Endothelial cell (in vitro differentiated cells): ENCODE data around the gene RPS29. TPM values are rescaled to one million over a fixed set of nuclear protein-coding genes. Genes with fewer than 3 reads are reported as not detected.
"Not testable (repeated sequence)": the region's sequence is repeated elsewhere in the genome, so short reads cannot be mapped to it uniquely, and the experiment has no call there.

Experiments used
- DNase-seq: peaks from one replicate; pipeline ENCODE4 v3.0.0; 2021; ENCODE audit warnings: low spot score
- H3K27ac Mint-ChIP-seq: one replicate; pipeline ENCODE4 v1.8.0; 2021; ENCODE audit warnings: mixed read lengths, inconsistent platforms; ENCODE audit not compliant: unreplicated experiment
- H3K27me3 Mint-ChIP-seq: one replicate; pipeline ENCODE4 v1.8.0; 2021; ENCODE audit warnings: mild to moderate bottlenecking, moderate library complexity, mixed read lengths, inconsistent platforms; ENCODE audit not compliant: unreplicated experiment
- H3K36me3 Mint-ChIP-seq: one replicate; pipeline ENCODE4 v1.8.0; 2021; ENCODE audit warnings: mild to moderate bottlenecking, low read depth, mixed read lengths, inconsistent platforms; ENCODE audit not compliant: unreplicated experiment
- H3K4me1 Mint-ChIP-seq: one replicate; pipeline ENCODE4 v1.8.0; 2021; ENCODE audit warnings: mild to moderate bottlenecking, mixed read lengths, inconsistent platforms; ENCODE audit not compliant: unreplicated experiment
- H3K4me3 Mint-ChIP-seq: one replicate; pipeline ENCODE4 v1.8.0; 2021; ENCODE audit warnings: mild to moderate bottlenecking, mixed read lengths, inconsistent platforms; ENCODE audit not compliant: unreplicated experiment
- H3K9me3 Mint-ChIP-seq: one replicate; pipeline ENCODE4 v1.8.0; 2021; ENCODE audit warnings: mixed read lengths, inconsistent platforms; ENCODE audit not compliant: unreplicated experiment
- CTCF ChIP-seq: fragments of 200-600 bp; sonication (generic); IDR thresholded peaks from one replicate; pipeline ENCODE4 v1.5.0; 2021; ENCODE audit warnings: antibody characterized with exemption; ENCODE audit not compliant: unreplicated experiment
- total RNA-seq: library from RNA; stranded (reverse); fragmentation: NEBNext Ultra II Directional; extraction: Animal tissue kit (Norgen Biotek cat#: 25700); gene quantifications from one replicate; pipeline ENCODE4 v1.2.1, GENCODE V29; 2021; ENCODE audit not compliant: unreplicated experiment

The RPS29 gene
- total RNA-seq, 1 donor from 2014 or later: 2,246 TPM

GRCh38 chr14:49619730-49620129 is 33.5 kb upstream of the RPS29 start:
- no peak for TF ChIP-seq CTCF
- DNase-seq: no peak
- H3K4me3 Mint-ChIP-seq: peak overlapping the region; percentile 98
- H3K27ac Mint-ChIP-seq: peak overlapping the region; percentile 98
- no peaks in the 10 kb centered on the region for H3K9me3 Mint-ChIP-seq
- H3K36me3 Mint-ChIP-seq: peaks cover 17% of the 10 kb centered on the region
- H3K4me1 Mint-ChIP-seq: peaks cover 20% of the 10 kb centered on the region
- peaks cover 22% of the 10 kb centered on the region for H3K27me3 Mint-ChIP-seq

GRCh38 chr14:49619273-49619672 is 33.1 kb upstream of the RPS29 start:
- Mint-ChIP-seq H3K27me3 (peaks cover 22% of the 10 kb centered on the region), H3K27ac (peak overlapping the region; percentile 98), H3K4me3 (peak overlapping the region; percentile 98), H3K36me3 (peaks cover 17% of the 10 kb centered on the region), H3K4me1 (peaks cover 20% of the 10 kb centered on the region)
- H3K9me3 Mint-ChIP-seq, DNase-seq: not testable (repeated sequence)

DNA sequence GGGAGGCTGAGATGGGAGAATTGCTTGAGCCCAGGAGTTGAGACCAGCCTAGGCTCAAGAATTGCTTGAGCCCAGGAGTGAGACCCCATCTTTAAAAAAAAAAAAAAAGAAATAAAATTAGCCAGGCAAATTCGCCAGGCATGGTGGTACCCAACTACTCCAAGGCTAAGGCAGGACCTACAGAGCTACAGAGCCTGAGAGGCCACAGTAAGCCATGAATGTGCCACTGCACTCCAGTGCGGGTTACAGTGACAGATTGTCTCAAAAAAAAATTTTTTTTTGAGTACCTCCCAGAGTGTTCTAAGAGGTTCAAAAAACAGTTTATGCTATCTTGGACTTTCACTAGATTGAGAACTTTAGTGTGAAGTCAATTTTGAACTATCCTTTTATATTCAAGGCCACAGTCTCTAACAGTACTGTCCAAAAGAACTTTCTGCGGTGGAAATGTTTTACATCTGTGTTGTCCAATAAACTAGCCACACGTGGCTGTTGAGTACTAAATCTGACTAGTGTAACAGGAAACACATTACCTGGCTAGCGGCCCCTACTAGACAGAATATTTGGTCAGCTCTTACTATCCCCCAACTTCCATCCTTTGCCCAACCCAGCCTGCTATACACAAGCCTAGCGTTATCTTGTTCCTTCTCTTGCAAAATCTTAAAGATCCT is 31.8 kb upstream of the RPS29 start:
- Mint-ChIP-seq H3K9me3 (no peaks in the 10 kb centered on the region), H3K36me3 (peaks cover 17% of the 10 kb centered on the region), H3K4me3 (peak overlapping the region; percentile 21), H3K4me1 (peaks cover 20% of the 10 kb centered on the region), H3K27ac (no peak overlapping the region), H3K27me3 (peaks cover 22% of the 10 kb centered on the region)
- DNase-seq: no peak
- no peak for TF ChIP-seq CTCF

DNA sequence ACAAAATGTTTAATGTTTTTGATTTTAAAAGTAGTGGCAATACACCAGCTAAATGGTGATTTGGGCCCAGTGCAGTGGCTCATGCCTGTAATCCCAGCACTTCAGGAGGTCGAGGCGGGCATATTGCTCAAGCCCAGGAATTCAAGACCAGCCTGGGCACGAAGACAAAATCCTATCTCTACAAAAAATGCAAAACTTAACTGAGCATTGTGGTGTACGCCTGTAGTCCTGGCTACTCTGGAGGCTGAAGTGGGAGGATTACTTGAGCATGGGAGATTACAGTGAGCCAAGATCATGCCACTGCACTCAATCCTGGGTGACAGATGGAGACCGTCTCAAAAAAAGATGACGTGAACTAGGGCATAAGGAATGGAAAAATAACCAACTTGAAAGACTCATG is 29.6 kb upstream of the RPS29 start:
- H3K36me3 Mint-ChIP-seq: peaks cover 9% of the 10 kb centered on the region
- H3K27ac Mint-ChIP-seq: no peak overlapping the region
- DNase-seq: no peak
- peaks cover 9% of the 10 kb centered on the region for H3K4me1 Mint-ChIP-seq
- H3K4me3 Mint-ChIP-seq: no peak overlapping the region
- TF ChIP-seq CTCF: no peak
- peaks cover 14% of the 10 kb centered on the region for H3K27me3 Mint-ChIP-seq
- H3K9me3 Mint-ChIP-seq: no peaks in the 10 kb centered on the region

DNA sequence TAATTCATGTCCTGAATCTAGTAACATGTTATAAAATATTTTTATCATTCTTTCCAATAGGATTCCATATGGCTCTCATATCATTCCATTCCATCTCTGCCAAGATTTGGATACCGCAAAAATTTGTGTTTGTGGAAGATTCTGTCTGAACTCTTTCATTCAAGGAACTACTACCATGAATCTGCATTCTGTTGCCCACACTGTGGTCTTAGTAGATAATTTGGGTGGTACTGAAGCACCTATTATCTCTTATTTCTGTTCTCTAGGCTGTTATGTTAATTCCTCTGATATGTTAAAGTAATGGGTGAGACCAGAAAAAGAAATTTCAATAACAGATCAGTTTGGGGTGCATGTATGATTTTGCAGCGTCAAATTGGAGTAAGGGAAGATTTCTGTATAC is 28.0 kb upstream of the RPS29 start:
- TF ChIP-seq CTCF: no peak
- peaks cover 9% of the 10 kb centered on the region for H3K36me3 Mint-ChIP-seq
- no peak for DNase-seq
- no peaks in the 10 kb centered on the region for H3K9me3 Mint-ChIP-seq
- no peak overlapping the region for H3K4me3 Mint-ChIP-seq
- H3K27ac Mint-ChIP-seq: no peak overlapping the region
- H3K27me3 Mint-ChIP-seq: peaks cover 5% of the 10 kb centered on the region
- H3K4me1 Mint-ChIP-seq: peaks cover 7% of the 10 kb centered on the region
